SW480 (cell line): ENCODE results near the gene XPO6.

Experiments used
- DNase-seq: peaks from one replicate; pipeline ENCODE4 v3.0.0-alpha.2; 2016; ENCODE audit warnings: low spot score

The XPO6 gene

GRCh38 chr16:28110074-28110473, 101.7 kb downstream of the XPO6 start:
- no peak for DNase-seq

GRCh38 chr16:28108590-28109247, 103.0 kb downstream of the XPO6 start:
- DNase-seq = no peak

- DNase-seq = no peak
Observed at GRCh38 chr16:28107232-28107631, 104.5 kb downstream of the XPO6 start.

GRCh38 chr16:28106467-28107215, 105.1 kb downstream of the XPO6 start:
- no peak for DNase-seq

GRCh38 chr16:28105954-28106353, 105.8 kb downstream of the XPO6 start:
- no peak for DNase-seq

- no peak for DNase-seq
Observed at GRCh38 chr16:28105297-28105696, 106.5 kb downstream of the XPO6 start.

- no peak for DNase-seq
Observed at GRCh38 chr16:28104404-28104803, 107.4 kb downstream of the XPO6 start.

GRCh38 chr16:28103516-28104170, 108.1 kb downstream of the XPO6 start:
- no peak for DNase-seq

GRCh38 chr16:28101533-28101890, 110.3 kb downstream of the XPO6 start:
- DNase-seq = no peak

- DNase-seq = no peak
Observed at GRCh38 chr16:28100810-28101532, 110.8 kb downstream of the XPO6 start.

- no peak for DNase-seq
Observed at GRCh38 chr16:28098959-28099945, 112.5 kb downstream of the XPO6 start.

GRCh38 chr16:28098171-28098958, 113.4 kb downstream of the XPO6 start:
- DNase-seq = no peak

- DNase-seq = no peak
Observed at GRCh38 chr16:28096983-28097899, 114.5 kb downstream of the XPO6 start.

GRCh38 chr16:28093385-28093725, 118.4 kb downstream of the XPO6 start:
- no peak for DNase-seq

GRCh38 chr16:28092721-28093384, 118.9 kb downstream of the XPO6 start:
- no peak for DNase-seq

- DNase-seq = no peak
Observed at GRCh38 chr16:28091656-28092055, 120.1 kb downstream of the XPO6 start.

- DNase-seq = no peak
Observed at GRCh38 chr16:28090646-28091377, 121.0 kb downstream of the XPO6 start.

- no peak for DNase-seq
Observed at GRCh38 chr16:28089992-28090365, 121.8 kb downstream of the XPO6 start.
